ENCODE measurements around the gene ADAT3. TPM values are rescaled to one million over a fixed set of nuclear protein-coding genes. Genes with fewer than 3 reads are reported as not detected.

Gene ADAT3
- total RNA-seq, 1 experiment from 2014 or later: 2.3 TPM

- DNase-seq (ENCODE audit: low spot score): no peak
Measured at GRCh38 chr19:1912760-1913505, 7.7 kb downstream of the ADAT3 start.

DNA sequence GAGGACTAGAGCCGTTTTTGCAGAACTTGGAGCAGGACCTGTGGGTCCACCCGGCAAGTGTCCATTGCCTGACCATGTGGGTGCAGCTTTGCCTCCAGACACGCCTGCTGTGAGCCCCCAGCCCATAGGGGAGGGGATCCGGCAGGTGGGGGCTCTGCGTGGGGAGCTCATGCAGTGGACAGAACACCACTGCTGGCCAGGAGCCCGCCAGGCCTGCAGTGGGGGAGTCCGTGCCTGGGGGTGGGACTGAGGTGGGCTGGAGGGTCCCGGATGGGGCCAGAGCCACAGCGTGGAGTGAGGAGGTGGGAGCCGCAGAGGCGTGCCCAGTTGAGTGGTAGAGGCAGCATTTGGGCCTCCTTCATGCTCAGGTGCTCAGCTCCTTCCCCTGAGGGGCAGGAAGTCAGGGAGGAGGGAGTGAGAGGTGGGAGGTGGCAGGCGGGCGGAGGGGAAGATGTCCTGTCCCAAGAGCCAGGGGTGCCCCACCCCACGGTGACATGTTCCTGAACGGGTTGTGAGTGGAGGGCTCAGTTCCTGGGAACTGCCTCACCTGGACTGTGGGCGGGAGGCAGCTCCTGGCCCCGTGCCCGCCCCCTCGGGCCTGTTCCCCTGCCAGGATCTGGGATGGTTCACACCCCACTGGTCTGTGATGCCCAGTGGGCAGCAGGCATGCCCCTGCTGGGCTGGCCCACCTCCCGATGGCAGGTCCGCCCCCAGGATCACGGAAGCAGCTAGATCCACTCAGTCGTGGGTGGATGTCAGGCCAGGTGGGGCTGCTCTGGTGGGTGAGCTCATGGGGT is 8.8 kb downstream of the ADAT3 start:
- DNase-seq (ENCODE audit: low spot score): no peak

DNA sequence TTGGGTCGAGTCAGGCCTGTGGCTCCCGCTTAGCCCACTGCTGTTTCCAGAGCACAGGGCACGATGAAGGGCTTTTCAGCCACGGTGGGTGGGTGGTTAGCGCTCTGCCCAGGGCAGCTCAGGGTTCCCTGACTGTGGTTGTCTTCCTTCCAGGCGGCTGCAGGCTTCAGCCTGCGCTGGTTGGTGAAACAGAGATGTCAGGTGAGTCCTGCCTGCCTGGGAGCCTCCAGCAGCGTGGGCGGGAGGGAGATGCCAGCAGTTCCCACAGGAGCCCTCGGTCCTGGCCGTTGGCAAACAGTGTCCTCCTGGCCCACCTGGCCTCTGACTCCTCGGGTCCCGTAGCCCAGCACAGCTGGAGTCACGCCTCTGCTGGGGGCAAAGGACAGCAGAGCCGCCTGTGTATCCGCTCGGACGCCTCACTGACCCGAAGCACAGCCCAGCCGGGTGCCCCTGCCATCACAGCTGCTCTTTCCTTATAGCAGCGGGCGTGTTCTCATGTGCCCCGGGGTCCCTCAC is 9.7 kb downstream of the ADAT3 start:
- DNase-seq (ENCODE audit: low spot score): no peak

DNA sequence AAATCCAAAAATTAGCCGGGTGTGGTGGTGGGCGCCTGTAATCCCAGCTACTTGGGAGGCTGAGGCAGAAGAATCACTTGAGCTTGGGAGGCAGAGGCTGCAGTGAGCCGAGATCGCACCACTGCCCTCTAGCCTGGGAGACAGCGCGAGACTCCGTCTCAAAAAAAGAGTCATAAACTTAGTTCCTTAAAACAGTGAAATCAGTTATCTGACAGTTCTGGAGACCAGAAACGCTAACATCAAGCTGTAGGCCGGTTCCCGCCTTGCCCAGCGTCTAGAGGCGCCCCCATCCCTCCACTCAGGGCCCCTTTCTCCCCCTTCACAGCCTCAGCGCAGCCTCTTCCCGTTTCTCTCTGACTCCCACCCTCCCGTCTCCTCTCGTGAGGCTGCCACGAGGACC is 11.9 kb downstream of the ADAT3 start:
- DNase-seq (ENCODE audit: low spot score): no peak

DNA sequence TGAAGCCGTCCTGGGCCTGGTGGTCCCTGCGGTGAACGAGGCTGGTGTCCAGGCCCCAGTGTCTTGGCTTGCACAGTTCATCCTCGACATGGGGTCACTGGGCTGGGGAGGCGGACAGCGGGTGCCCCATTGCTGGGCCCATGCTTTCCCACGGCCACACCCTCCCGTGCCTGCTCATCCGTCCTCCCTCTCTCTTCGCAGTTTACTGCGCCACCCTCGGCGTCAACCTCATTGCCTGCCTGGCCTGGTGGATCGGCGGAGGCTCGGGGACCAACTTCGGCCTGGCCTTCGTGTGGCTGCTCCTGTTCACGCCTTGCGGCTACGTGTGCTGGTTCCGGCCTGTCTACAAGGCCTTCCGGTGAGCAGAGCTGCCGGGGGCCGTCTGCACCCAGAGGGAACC is 12.7 kb downstream of the ADAT3 start:
- DNase-seq (ENCODE audit: low spot score): no peak

- DNase-seq (ENCODE audit: low spot score): no peak
Measured at GRCh38 chr19:1918975-1919374, 13.8 kb downstream of the ADAT3 start.

DNA sequence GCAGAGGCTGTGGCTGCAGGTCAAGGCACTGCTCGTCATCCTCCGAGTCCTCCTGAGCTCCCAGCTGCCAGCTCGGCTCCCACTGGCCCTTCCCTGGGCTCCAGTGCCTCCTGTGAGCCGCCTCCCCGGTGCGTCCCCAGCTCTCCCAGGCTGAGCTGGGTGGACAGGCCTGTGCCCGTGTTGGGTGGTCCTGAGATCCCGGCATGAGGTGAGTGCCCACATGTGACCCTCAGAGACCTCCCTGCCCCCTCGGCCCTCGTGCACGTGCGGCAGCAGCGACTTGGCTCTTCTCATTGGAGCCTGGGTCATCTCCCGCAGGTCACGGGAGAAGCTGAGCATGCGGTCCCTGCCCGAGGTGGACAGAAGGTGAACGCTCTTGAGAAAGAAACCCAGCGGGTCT is 15.4 kb downstream of the ADAT3 start:
- no peak for DNase-seq (ENCODE audit: low spot score)

GRCh38 chr19:1921326-1921725 is 16.1 kb downstream of the ADAT3 start:
- no peak for DNase-seq (ENCODE audit: low spot score)

- no peak for DNase-seq (ENCODE audit: low spot score)
Measured at GRCh38 chr19:1921825-1922224, 16.6 kb downstream of the ADAT3 start.

DNA sequence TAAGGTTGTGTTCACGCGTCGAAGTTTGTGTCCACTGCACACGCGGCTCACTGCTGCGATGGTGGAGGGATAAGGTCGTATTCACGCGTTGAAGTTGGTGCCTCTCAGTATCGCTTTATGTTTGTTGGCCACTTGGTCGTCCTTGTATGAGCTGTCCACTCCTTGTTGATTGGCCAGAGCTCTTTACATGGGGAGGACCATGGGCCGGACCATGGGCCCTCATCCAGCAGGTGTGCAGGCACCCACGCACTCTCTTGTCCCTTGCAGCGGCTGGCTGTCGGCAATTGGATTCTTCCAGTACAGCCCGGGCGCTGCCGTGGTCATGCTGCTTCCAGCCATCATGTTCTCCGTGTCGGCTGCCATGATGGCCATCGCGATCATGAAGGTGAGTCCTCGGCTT is 17.6 kb downstream of the ADAT3 start:
- DNase-seq (ENCODE audit: low spot score): no peak

- no peak for DNase-seq (ENCODE audit: low spot score)
Measured at GRCh38 chr19:1923319-1923718, 18.1 kb downstream of the ADAT3 start.

DNA sequence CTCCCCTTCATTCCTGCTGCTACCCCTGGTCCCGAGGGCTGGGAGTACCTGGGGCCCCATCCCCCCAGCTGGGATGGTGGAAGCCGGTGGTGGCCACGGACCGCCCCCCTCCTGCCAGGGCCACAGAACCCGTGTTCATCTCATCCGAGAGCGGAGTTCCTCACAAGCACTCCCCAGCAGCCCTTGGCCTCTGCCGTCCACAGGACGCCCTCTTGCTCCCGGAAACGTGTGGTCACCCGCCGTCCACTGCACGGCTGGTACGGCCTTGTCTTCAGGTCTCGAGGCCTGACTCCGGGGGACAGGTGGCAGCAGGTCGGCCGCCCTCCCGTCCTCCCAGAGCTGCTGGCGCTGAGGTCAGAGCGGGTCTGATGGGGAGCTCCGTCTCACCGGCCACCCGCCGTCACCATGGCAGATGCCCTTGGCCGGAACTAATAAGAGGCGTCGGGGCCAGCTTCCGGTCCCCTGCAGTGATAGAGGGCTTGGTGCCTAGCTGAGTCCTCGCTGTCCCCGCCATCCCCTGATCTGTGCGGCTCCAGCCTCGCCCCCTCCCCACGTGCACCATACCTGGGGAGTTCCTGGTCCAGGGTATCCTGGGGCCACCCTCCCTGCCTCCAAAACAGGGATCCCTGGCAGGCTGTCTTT is 19.2 kb downstream of the ADAT3 start:
- no peak for DNase-seq (ENCODE audit: low spot score)

- DNase-seq (ENCODE audit: low spot score): no peak
Measured at GRCh38 chr19:1925544-1925943, 20.3 kb downstream of the ADAT3 start.

- DNase-seq (ENCODE audit: low spot score): peak; percentile 52
Measured at GRCh38 chr19:1929021-1929742, 24.0 kb downstream of the ADAT3 start.

GRCh38 chr19:1931445-1931844 is 26.2 kb downstream of the ADAT3 start:
- no peak for DNase-seq (ENCODE audit: low spot score)

DNA sequence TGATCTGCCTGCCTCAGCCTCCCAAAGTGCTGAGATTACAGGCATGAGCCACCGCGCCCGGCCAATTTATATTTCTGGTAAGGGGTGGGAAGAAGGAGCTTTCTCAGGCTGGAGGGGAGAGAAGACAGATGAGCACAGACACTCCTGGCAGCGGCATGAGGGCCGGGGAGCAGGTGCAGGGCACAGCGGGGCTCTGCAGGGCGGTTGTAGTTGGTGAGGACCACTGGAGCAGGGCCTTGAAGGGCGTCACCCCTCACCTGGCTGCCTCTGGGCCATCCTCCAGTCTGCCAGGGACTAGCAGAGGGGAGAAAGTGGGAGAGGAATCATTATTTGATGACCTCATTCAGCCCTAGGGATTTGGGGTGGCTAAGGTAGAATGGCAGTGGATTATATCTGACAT is 27.2 kb downstream of the ADAT3 start:
- DNase-seq (ENCODE audit: low spot score): no peak

- DNase-seq (ENCODE audit: low spot score): no peak
Measured at GRCh38 chr19:1933244-1933643, 28.0 kb downstream of the ADAT3 start.

DNA sequence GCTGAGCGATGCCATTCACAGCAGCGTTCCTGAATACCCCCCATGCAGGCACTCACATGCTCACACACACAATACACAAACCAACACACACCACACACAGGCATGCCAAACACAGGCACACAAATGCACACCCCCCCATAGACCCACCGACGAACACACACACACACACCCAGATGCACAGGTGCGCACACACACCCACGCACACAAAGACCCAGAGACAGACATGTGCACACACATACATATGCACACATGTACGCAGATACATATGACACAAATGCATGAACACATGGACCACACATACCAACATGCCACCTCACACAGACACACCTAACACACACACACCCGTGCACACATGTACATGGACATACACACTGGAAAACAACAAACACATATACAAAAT is 28.7 kb downstream of the ADAT3 start:
- DNase-seq (ENCODE audit: low spot score): no peak

DNA sequence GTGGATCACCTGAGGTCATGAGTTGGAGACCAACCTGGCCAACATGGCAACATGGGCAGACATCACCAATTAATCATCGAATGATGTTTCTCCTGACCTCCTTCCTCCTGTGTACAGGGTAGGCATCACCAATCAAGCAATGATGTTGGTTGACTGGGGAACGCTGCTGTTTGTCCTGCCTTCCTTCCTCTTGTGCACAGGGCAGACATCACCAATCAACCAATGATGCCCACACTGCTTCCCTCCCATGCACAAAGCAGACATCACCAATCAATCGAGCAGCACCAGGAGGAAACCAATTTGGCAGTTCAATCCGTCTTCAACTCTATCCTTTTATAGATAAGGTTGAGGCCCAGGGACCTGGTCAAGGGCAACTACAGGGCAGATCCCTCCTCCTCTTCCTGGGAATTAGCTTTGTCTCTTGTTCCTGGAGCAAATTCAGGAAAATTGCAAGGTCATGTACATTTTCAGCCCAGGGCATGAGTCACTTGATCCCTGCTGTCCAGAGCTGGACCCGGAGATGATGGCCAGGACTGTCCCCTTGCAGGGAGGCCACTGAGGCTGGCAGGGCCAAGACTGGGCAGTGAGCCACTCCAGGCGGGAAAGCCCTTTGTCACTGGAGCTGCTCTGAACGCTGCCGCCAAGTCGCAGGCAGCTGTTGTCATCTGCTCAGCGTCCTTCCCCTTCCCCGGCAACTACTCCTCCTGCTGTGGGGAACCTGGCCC is 30.4 kb downstream of the ADAT3 start:
- peak; percentile 35 for DNase-seq (ENCODE audit: low spot score)

DNA sequence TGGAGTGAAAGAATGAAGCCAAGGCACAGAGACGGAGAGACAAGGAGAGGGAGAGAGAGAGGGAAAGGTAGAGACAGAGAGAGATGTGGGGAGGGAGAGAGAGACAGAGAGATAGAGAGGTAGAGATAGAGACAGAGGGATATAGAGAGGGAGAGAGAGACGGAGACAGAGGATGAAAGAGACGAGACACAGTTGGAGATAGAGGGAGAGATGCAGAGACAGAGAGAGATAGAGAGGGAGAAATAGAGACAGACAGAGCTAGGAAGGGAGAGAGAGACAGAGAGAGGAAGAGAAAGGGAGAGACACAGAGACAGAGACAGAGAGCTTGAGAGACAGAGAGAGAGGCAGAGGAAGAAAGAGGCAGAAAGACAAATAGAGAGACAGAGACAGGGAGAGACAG is 31.2 kb downstream of the ADAT3 start:
- DNase-seq (ENCODE audit: low spot score): no peak

DNA sequence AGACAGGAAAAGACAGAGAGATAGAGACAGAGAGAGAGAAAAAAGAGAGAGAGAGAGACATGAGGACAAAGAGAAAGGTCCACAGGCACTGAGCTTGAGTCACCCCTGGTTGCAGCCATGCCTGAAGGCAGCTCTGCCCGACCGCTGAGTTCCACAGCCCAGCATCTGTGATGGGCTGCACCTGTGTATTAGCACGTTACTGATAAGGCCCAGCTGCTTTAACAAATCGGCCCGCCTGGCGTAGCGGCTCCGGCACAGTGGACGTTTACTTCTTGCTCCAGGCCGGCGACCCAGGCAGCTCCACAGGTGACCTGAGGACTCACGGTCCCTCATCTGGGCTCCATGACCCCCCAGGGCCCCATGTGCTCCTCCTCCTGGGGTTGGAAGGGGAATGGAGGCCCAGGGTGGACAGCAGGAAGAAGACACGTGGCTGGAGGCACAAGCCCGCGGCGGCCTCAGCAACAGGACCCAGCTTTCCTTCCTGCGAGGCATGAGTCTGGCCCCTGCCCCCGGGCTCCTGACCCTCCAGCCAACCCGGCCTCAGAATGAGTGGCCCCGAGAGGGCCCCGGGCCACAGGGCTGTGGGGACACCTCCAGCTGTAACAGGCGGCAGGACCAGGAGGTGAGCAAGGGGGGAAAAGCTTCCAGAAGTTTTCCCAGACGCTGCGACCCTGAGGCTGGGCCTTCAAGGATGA is 31.9 kb downstream of the ADAT3 start:
- DNase-seq (ENCODE audit: low spot score): no peak

Measured in A172 (cell line).